ENCODE results near the gene ERCC4. TPM values are rescaled to one million over a fixed set of nuclear protein-coding genes. Genes with fewer than 3 reads are reported as not detected.

Gene ERCC4
- 7.5 and 8.8 TPM in 2 replicates for total RNA-seq

GRCh38 chr16:13919683-13920509, at the start of gene ERCC4:
TSS of gene ERCC4 (plus strand) at chr16:13920154. CDS start at chr16:13920166, 12 bp downstream.

Other genes starting within 250 kb of the ERCC4 start
- gene MRTFB, start 151.2 kb downstream of the ERCC4 start, total RNA-seq, result 3.8 and 5.3 TPM in 2 replicates

Measured in aortic smooth muscle cell (primary cell).